CD4-positive, alpha-beta T cell treated with Interleukin-1 beta for 1 hour (primary cell): ENCODE data around the gene UGT3A2.

ENCODE experiments used
- DNase-seq, 2 donors: peaks; one replicate each; pipeline ENCODE4 v3.0.0-alpha.2; 2020 to 2022

Gene UGT3A2

GRCh38 chr5:35999547-35999946, 67.1 kb downstream of the UGT3A2 start:
- no peak for DNase-seq

DNA sequence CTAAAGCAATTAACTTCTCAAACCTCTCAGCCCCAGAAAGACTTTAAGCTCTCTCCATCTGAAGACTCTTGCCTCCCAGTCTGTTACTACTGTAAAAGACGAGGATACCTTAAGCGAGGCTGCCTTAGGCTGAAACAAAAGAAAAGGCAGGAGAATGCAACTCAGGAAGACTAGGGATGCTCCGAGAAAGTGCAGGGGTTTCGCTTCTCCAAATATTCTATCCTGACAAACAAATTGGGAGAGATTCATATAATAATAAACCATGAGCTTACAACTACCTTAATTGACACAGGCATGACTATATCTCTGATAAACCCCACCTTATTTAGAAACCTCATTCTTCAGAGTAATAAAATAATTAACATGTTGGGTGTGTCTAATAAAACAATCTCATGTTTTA, 70.6 kb downstream of the UGT3A2 start:
- DNase-seq, result no peak

GRCh38 chr5:35990941-35991611, 75.6 kb downstream of the UGT3A2 start, which contains the start of gene UGT3A1:
TSS of gene UGT3A1 (minus strand) at chr5:35991390. CDS start at chr5:35991240, 150 bp downstream.
- no peak for DNase-seq

DNA sequence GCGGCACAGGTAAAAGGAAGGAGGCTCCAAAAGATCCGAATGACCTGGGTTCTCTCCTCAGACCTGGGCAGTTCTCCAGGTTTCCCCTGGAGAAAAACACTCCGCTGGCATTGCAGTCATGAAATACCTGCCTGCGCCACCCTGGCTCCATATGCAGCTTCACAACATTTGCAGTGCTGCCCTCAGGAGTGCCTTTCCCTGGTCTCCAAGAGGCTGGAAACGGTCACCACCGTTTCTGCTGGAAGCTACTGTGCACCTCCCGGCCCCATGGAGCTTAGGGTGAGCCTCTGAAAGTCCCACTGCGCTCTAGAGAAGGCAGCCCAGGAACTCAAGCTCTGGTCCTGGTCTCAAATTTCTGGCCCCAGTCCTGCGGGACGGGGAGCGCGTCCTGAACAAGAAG, 76.2 kb downstream of the UGT3A2 start:
- DNase-seq, result no peak

DNA sequence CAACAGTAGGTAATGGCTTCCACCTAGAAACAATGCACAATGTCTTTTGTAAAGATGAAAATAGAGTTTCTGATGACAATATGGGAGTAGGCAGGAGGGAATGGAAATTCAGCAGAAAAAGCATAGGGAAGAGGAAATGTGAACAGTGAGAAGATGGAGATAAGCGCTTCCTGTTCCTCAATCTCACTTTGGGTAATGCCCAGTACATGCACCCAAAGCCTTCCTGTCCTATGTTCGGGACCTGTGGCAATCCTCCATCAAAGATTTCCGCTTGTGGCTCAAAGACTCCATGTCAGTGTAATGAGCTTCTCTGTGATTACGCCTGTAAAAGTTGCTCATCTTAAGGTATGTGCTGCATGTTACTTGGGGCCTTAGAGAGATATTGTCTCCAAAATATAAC, 78.2 kb downstream of the UGT3A2 start:
- DNase-seq, result no peak

GRCh38 chr5:35987776-35988175, 78.9 kb downstream of the UGT3A2 start:
- no peak for DNase-seq
